Measurements from ENCODE around the gene CAMSAP1.

Gene CAMSAP1

DNA sequence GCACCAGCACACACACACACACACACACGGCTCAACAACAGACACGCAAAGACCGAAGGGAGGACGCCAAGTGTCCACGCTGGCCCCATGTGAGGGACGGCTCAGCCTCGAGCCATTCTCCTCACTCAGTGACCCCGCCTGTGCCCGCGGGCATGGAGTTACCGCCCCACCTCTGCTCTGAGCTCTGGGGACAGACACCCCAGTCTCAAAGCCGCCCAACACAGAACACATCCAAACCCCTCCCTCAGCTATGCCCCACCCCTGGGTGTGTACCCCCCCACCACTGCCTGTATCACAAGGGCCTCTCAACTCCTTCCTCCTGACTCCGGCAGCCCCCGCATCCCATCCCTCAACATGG is 81.2 kb downstream of the CAMSAP1 start:
- no peak for DNase-seq (ENCODE audit: insufficient read length, low spot score)
- TF ChIP-seq POU2F2 (IDR thresholded peaks at IDR 0.05; ENCODE audit: low read depth, low read length): no peak
- no peak for TF ChIP-seq POLR2A (IDR thresholded peaks at IDR 0.05; ENCODE audit: low read depth, low read length)
- TF ChIP-seq SPI1 (IDR thresholded peaks at IDR 0.05; ENCODE audit: low read depth, low read length): no peak
- no peak for TF ChIP-seq TAF1 (IDR thresholded peaks at IDR 0.05; ENCODE audit: low read depth, low read length)
- TF ChIP-seq PAX5 (IDR thresholded peaks at IDR 0.05; ENCODE audit: insufficient read depth, low read length, severe bottlenecking): no peak
- no peak for TF ChIP-seq POLR2AphosphoS5 (IDR thresholded peaks at IDR 0.05; ENCODE audit: low read depth, low read length)
- FAIRE-seq: no peak

DNA sequence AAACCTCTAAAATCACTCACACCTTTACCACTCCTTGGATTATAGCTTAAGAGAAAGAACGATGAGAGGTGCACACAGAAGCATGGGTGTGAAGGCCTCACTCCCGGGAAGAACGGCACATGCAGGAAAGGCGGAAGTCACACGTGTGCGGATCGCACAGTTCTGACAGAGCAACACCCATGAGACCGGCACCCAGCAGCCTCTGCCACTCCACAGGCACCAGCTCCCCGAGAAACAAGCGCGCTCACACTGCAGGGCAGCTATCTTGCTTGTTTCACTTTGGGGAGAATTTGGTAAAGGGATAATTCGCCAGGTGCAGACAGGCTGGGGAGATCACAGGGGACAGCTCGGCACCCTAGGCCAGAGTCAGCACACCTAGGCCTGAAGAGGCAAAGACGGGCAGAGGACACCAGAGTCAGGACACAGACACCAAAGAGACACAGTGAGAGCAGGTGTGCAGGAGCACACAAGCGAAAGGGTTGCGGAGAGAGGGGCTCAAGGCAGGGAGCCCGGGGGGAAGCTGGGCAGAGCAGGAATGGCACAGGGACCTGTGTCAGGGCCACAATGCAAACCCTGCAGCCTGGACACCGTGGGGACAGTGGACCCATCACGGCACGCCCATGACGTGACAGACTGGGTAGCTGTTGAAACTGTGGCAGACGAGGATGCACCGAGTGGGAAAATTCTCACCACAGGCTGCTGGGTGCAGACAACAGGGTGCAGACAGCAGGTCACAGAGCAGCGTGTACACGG is 81.7 kb downstream of the CAMSAP1 start:
- FAIRE-seq: no peak
- no peak for DNase-seq (ENCODE audit: insufficient read length, low spot score)
- TF ChIP-seq PAX5 (IDR thresholded peaks at IDR 0.05; ENCODE audit: insufficient read depth, low read length, severe bottlenecking): no peak
- TF ChIP-seq POLR2AphosphoS5 (IDR thresholded peaks at IDR 0.05; ENCODE audit: low read depth, low read length): no peak
- no peak for TF ChIP-seq POU2F2 (IDR thresholded peaks at IDR 0.05; ENCODE audit: low read depth, low read length)
- no peak for TF ChIP-seq TAF1 (IDR thresholded peaks at IDR 0.05; ENCODE audit: low read depth, low read length)
- no peak for TF ChIP-seq SPI1 (IDR thresholded peaks at IDR 0.05; ENCODE audit: low read depth, low read length)
- no peak for TF ChIP-seq POLR2A (IDR thresholded peaks at IDR 0.05; ENCODE audit: low read depth, low read length)

DNA sequence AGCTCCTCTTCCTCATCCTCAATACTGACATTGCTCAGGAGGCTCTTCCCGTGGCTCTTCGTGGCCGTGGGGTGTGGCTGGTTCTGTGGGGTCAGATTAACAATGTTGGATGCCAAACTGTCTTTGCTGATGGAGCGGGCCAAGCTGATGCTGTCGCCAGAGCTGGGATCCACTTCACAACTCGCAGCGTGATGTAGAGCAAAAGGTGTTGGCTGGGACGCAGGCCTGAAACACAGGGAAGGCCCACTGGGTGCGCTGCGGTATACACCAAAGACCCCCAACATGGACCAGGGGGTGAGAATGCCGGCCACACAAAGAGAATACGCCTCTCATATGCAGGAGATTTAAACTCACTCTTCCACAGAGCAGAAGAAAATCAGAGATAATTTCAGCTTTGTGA is 84.3 kb downstream of the CAMSAP1 start:
- no peak for FAIRE-seq
- TF ChIP-seq POLR2A (IDR thresholded peaks at IDR 0.05; ENCODE audit: low read depth, low read length): no peak
- TF ChIP-seq POLR2AphosphoS5 (IDR thresholded peaks at IDR 0.05; ENCODE audit: low read depth, low read length): no peak
- no peak for TF ChIP-seq SPI1 (IDR thresholded peaks at IDR 0.05; ENCODE audit: low read depth, low read length)
- TF ChIP-seq PAX5 (IDR thresholded peaks at IDR 0.05; ENCODE audit: insufficient read depth, low read length, severe bottlenecking): no peak
- no peak for TF ChIP-seq POU2F2 (IDR thresholded peaks at IDR 0.05; ENCODE audit: low read depth, low read length)
- no peak for TF ChIP-seq TAF1 (IDR thresholded peaks at IDR 0.05; ENCODE audit: low read depth, low read length)
- no peak for DNase-seq (ENCODE audit: insufficient read length, low spot score)

DNA sequence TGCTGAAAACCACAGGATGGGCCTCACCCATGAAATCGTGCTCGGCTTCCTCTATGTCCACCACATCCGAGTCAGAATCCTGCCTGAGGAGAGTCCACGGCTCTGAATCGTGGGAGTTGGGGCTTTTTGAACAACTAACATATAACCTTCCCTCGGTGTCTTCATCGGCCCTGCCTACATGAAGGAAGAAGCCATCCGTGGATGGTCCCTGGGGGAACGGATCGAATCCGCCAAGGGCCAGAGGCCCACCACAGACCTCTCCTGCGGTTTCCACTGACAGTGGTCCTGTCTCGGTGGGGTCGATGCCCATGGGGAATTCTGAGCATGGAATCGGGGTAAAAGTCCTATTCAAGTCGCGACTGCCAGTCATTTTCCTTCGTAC is 85.0 kb downstream of the CAMSAP1 start:
- FAIRE-seq (no peak), DNase-seq (ENCODE audit: insufficient read length, low spot score) (no peak)

DNA sequence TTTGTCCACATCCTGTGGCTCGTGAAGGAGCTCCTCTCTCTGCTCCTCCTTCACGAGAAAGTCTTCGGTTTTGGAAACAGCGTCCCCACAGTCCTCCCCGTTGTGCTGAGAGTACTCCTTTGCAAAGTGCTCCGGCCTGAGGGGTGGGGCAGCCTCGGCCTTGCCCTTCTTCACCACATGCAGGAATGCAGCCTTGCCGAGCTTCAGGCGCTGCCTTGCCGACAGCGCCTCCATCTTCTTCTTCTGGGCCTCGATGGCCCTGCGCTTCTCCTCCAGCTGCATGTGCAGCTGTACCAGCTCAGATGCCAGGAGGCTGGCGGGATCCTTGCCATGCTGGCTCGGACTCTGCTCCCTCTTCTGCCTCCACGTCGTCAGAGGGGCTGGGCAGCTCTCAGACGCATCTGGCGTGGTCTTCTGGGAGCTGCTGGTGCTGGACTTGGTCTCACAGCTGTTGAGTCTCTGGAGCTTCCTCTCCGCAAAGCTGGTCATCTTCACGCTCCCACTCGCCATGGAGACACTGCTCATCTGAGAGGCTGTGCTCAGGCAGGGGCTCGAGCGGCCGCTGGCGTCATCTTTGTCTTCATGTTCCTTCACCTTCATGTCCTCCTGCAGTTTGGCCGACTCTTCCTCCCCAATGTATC is 85.5 kb downstream of the CAMSAP1 start:
- TF ChIP-seq POLR2AphosphoS5 (IDR thresholded peaks at IDR 0.05; ENCODE audit: low read depth, low read length) (no peak), SPI1 (IDR thresholded peaks at IDR 0.05; ENCODE audit: low read depth, low read length) (no peak), TAF1 (IDR thresholded peaks at IDR 0.05; ENCODE audit: low read depth, low read length) (no peak), POLR2A (IDR thresholded peaks at IDR 0.05; ENCODE audit: low read depth, low read length) (no peak), PAX5 (IDR thresholded peaks at IDR 0.05; ENCODE audit: insufficient read depth, low read length, severe bottlenecking) (no peak), POU2F2 (IDR thresholded peaks at IDR 0.05; ENCODE audit: low read depth, low read length) (no peak)
- DNase-seq (ENCODE audit: insufficient read length, low spot score) (no peak), FAIRE-seq (no peak)

More for the DNA sequence above, 85.0 kb downstream of the CAMSAP1 start:
- TF ChIP-seq POLR2A (IDR thresholded peaks at IDR 0.05; ENCODE audit: low read depth, low read length): no peak
- TF ChIP-seq PAX5 (IDR thresholded peaks at IDR 0.05; ENCODE audit: insufficient read depth, low read length, severe bottlenecking): no peak
- TF ChIP-seq TAF1 (IDR thresholded peaks at IDR 0.05; ENCODE audit: low read depth, low read length): no peak
- no peak for TF ChIP-seq POU2F2 (IDR thresholded peaks at IDR 0.05; ENCODE audit: low read depth, low read length)
- TF ChIP-seq POLR2AphosphoS5 (IDR thresholded peaks at IDR 0.05; ENCODE audit: low read depth, low read length): no peak
- TF ChIP-seq SPI1 (IDR thresholded peaks at IDR 0.05; ENCODE audit: low read depth, low read length): no peak

DNA sequence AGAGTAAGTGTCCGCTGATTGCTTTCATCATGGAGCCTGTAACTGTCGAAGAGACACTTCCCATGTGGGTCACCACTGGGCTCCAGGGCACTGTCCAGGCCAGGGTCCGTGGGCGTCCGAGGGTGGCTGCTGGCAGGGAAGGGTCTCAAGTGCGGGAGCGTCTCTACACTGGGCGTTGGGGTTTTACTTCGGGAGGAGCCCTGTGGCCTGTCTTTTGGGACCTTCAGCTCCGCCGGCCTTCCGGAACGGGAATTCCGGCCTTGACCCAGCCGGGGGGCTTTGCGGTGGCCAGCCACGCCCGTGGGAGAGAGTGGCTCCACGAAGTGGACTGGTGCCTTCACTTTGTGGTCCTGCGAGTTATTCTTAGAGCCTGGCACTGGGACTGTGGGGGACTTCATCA is 86.2 kb downstream of the CAMSAP1 start:
- TF ChIP-seq PAX5 (IDR thresholded peaks at IDR 0.05; ENCODE audit: insufficient read depth, low read length, severe bottlenecking) (no peak), POLR2AphosphoS5 (IDR thresholded peaks at IDR 0.05; ENCODE audit: low read depth, low read length) (no peak), POLR2A (IDR thresholded peaks at IDR 0.05; ENCODE audit: low read depth, low read length) (no peak), TAF1 (IDR thresholded peaks at IDR 0.05; ENCODE audit: low read depth, low read length) (no peak)
- DNase-seq (ENCODE audit: insufficient read length, low spot score): no peak
- FAIRE-seq: no peak

DNA sequence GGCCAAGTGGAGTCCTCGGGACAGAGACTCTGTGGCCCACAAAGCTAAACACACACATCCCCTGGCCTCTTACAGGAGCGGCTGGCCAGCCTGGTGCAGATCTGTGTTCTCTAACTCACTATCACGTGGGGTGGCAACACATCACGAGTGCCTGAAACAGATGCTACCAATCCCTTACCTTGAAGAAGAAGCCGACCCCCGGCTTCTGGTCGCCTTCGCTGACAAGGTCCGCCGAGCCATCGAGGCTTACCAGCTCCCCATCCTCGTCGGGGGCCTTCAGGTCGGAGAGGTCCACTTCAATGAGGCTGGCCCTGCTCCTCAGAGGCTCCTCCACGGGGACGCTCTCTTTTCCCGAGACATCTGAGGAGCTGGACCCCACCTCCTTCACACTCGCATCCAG is 86.7 kb downstream of the CAMSAP1 start:
- FAIRE-seq (no peak), DNase-seq (ENCODE audit: insufficient read length, low spot score) (no peak)
- TF ChIP-seq TAF1 (IDR thresholded peaks at IDR 0.05; ENCODE audit: low read depth, low read length): no peak
- TF ChIP-seq POLR2AphosphoS5 (IDR thresholded peaks at IDR 0.05; ENCODE audit: low read depth, low read length): no peak
- TF ChIP-seq POLR2A (IDR thresholded peaks at IDR 0.05; ENCODE audit: low read depth, low read length): no peak
- TF ChIP-seq POU2F2 (IDR thresholded peaks at IDR 0.05; ENCODE audit: low read depth, low read length): no peak
- no peak for TF ChIP-seq SPI1 (IDR thresholded peaks at IDR 0.05; ENCODE audit: low read depth, low read length)
- no peak for TF ChIP-seq PAX5 (IDR thresholded peaks at IDR 0.05; ENCODE audit: insufficient read depth, low read length, severe bottlenecking)

DNA sequence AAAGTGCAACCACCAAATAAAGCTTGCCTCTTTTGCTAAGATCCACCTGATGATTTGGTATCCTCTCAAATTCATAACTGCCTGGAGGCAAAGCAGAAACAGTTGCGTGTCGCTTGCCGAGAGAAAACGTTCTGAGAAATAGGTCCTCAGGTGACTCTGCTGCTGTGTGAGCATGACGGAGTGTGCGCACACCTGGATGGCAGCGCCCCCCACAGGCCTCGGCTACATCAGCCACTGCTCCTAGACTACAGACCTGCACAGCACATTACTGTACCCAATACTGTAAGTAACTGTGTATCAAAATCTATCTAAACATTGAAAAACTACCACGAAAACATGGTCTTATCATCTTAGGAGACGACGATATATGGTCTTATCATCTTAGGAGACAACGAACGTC is 87.4 kb downstream of the CAMSAP1 start:
- TF ChIP-seq POU2F2 (IDR thresholded peaks at IDR 0.05; ENCODE audit: low read depth, low read length) (no peak), SPI1 (IDR thresholded peaks at IDR 0.05; ENCODE audit: low read depth, low read length) (no peak), POLR2A (IDR thresholded peaks at IDR 0.05; ENCODE audit: low read depth, low read length) (no peak), PAX5 (IDR thresholded peaks at IDR 0.05; ENCODE audit: insufficient read depth, low read length, severe bottlenecking) (no peak), POLR2AphosphoS5 (IDR thresholded peaks at IDR 0.05; ENCODE audit: low read depth, low read length) (no peak), TAF1 (IDR thresholded peaks at IDR 0.05; ENCODE audit: low read depth, low read length) (no peak)
- FAIRE-seq (no peak), DNase-seq (ENCODE audit: insufficient read length, low spot score) (no peak)

DNA sequence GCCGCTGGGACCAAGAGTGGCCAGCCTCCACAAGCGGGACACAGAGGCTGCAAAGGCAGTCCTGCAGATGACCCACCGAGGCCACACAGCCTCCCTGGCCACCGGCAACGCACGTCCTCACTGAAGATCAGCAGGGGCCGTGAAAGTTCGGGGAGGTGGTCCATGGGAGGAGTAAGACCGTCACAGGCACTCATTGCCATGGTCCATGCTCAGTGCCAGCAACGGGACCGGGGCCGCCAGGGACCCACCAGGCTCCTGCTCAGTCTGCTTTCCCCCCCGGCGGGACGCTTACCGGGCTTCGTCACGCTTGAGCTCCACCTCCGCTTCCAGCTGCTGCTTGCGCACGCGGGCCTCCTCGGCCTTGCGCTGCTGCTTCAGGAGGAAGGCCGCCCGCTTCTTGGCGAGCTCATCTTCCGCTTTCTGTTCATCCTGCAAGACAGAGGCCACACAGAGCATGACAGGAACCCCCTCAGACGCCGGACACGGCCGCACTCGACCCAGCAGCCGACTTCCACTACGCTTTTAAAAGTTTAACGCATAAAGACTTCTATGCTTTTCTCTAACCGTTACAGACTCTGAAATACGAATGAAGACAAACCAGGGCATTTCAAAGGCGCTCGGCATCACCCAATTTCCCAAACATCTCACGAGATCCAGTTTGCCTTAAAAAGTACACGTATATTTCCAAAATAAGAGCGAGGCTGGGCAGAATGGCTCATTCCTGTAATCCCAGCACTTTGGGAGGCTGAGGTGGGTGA is 88.4 kb downstream of the CAMSAP1 start:
- FAIRE-seq: no peak

More for the DNA sequence above, 88.4 kb downstream of the CAMSAP1 start:
- no peak for TF ChIP-seq TAF1 (IDR thresholded peaks at IDR 0.05; ENCODE audit: low read depth, low read length)
- no peak for TF ChIP-seq POLR2A (IDR thresholded peaks at IDR 0.05; ENCODE audit: low read depth, low read length)
- no peak for TF ChIP-seq POU2F2 (IDR thresholded peaks at IDR 0.05; ENCODE audit: low read depth, low read length)
- TF ChIP-seq POLR2AphosphoS5 (IDR thresholded peaks at IDR 0.05; ENCODE audit: low read depth, low read length): no peak
- no peak for DNase-seq (ENCODE audit: insufficient read length, low spot score)

Data from GM12891 (cell line).